HG02840 (cell line): Measurements from ENCODE around the gene HOXA10.

Source experiments
- ATAC-seq: cut with Tn5 transposase; IDR thresholded peaks from one replicate; pipeline ENCODE4 v1.9.1; 2021; ENCODE audit warnings: mild to moderate bottlenecking, moderate library complexity, moderate number of reproducible peaks; ENCODE audit not compliant: unreplicated experiment, low FRiP score

HOXA10 gene

DNA sequence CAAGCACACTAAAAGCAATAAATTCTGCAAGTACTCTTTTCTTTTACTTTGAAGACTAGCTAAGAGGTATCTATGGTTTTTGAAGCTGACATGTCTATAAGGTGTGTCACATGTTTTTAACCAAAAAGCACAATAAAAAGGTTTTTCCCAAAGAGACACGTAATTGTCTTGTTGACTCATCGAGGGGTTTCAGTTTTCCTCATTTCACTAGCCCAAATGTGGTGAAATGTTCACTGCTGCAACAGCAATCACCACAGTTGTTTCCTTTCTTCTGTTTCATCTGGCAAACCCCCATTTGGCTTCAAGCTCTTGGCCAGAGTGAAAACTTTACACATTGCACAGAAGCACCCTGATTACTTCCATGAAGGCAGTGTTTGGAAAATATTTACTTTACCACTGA lies 39.7 kb downstream of the HOXA10 start:
- ATAC-seq = no peak

- ATAC-seq = no peak
These were observed 40.5 kb downstream of the HOXA10 start for GRCh38 chr7:27133409-27134231.

DNA sequence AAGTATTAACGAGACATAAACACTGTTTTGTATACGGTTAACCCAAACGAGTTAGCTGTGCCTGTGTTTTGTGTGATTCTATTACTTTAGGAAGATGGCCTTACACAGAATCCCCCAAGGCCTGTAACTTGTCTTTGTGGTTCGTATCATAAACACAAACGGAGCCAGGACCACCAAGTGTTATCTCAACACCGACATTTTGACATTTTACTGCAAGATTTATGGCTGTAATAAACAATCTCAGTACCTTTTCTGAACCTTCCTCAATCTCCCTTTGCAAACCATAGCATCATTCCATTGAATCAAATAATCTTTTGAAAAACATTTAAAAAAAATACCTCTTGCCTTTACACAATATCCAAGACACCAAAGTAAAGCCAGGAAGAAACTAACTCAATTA lies 41.1 kb downstream of the HOXA10 start:
- no peak for ATAC-seq

GRCh38 chr7:27132214-27132613 lies 41.9 kb downstream of the HOXA10 start:
- ATAC-seq = no peak

DNA sequence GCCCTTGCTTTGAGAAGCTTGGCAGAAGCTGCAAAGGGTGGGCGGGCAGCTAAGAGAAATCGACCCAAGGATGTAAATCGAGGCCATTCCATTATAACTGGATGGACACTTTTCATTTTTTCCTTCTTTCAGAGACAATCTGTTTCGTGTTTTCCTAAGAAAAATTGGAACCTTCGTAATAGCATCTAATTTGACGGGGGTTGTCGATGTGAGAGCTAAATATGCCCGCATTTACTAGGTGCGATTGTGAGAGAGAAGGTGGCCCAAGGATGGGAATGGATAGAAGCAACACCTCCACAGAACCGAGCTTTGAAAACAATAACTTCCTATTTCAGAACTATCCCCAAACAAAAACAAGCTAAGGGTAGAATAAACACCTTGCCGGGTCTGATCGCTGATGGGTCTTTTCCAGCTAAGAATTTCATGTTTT lies 42.7 kb downstream of the HOXA10 start:
- no peak for ATAC-seq

DNA sequence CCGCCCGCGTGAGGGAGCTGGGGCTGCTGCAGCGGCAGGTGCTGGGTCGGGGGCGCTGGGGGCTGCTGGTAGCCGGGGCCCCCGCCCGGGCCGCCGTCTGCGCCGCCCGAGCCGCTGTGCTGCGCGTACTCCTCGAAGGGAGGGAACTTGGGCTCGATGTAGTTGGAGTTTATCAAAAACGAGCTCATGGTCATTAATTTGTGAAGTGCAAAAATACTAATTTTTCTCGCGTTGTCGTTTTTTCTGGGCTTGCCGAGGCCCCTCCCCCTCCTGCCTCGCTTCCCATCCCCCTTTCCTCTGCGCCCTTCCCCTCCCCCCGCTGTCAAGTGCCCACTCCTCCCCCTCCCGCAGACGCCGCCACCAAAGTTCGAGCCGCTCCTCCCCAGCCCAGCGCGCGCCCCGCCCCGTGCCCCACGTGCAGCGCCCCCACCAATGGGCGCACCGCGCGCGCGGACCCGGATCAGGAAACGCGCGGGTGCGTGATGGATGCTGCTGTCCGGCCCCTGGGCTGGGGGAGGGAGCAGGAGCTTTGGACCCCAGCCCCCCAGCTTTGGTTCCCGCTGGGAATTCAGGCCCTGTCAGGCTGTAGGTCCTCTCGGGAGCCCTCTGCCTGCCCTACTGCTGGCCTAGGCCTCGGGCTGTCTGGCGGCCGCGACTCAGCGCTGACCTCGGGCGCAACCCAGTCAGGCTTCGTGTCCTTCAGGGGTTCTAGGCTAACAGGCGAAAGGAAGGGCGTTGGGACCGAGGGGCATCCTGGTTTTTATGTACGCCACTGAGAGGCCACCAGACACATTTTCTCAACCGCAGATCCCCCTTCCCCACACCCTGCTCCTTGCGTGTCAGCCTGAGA lies 43.4 kb downstream of the HOXA10 start, which contains the start of gene HOXA4:
HOXA4 (minus strand) TSS at position 218 of the 850 bp plus-strand sequence; CDS start at position 194, 24 bp downstream.
- ATAC-seq = no peak

DNA sequence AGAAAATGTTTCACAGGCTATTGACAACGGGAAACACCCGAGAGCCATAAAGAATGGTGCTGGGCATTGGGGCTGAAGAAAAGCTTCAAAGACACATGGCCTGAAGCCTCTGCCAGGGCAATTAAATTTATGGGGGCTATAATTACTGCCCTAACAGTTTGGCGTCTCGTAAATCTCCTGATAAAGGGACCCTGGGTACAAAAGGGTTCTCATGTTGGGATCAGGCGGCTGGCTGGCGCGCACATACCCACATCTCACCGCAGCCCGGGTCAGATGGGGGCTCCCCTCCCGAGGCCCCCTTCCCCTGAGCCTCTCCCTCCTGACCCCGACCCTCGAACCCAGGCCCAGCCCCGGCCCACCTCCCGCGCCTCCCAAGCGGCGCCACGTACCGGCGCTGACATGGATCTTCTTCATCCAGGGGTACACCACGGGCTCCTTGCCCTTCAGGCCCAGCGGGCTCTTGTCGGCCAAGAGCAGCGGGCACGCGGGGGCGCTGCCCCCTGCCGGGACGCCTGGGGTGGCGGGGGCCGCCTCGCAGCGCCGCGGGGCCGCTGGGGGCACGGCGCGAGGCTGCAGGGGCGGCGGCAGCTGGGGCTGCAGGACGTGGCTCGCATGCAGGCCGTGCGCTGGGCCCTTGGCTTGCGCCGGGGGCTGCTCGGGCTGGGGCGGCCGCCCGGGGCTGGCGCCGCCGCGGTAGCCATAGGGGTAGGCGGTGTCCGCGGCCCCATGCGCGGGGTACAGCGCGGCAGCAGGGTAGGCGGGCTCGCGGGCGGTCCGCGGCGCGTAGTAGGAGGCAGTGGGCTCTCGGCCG lies 44.2 kb downstream of the HOXA10 start:
- ATAC-seq = no peak

GRCh38 chr7:27128776-27129728 lies 45.1 kb downstream of the HOXA10 start:
- no peak for ATAC-seq

DNA sequence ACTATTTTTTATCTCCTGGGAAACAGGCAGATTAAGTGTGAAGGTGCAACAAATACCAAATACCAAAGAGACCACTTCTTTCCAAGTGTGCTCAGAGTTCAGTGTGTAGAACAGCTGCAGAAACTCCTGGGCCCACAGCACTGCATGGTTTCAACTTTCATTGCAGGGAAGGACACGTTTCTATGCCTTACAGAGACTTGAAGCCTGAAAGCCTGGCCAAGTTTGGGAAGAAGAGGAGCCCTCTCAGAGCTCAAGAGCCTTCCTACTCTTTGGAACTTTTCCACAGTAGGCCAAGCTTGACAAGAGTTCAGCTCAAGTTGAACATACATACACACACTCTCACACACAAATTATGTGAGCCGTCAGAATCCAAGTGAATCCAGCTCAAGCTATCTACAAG lies 46.1 kb downstream of the HOXA10 start:
- ATAC-seq = no peak

GRCh38 chr7:27126596-27127327 lies 47.4 kb downstream of the HOXA10 start:
- ATAC-seq = no peak

GRCh38 chr7:27125986-27126394 lies 48.1 kb downstream of the HOXA10 start:
- ATAC-seq = no peak

DNA sequence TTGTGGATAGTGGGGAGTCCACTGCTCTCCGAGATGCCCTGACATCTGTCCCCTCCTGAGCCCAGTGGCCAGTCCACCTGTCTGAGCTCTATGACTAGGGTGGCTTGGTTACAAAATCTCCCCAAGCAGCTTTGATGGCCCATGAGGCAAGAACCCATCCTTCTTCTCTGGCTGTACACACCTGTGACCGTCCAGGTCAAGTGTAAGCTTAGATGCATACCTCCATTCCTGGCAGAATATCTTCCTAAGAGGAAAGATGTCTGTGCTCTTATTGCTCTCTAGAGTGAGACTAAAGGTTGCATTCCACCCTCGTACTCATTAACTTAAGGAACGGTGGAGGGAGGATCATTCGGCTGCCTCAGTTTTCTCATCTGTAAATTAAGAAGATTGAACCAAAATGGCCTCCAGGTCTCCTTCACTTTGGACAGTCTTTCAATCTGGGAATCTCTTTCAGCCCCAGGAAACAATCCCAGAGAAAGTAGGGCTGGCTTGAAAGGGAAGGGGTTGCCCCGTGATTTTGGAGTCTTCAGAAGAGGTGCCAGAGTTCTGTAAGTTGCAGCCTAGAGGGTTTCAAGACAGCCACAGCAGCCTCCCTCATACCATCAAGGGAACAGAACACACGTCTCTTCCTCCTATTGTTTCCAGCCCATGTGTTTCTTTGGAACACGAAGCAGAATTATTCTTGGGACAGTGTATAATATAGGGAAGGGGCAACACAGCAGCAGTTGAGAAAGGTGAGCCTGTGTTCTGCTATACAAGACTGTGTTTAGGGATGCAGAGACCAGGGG lies 49.0 kb downstream of the HOXA10 start:
- no peak for ATAC-seq

DNA sequence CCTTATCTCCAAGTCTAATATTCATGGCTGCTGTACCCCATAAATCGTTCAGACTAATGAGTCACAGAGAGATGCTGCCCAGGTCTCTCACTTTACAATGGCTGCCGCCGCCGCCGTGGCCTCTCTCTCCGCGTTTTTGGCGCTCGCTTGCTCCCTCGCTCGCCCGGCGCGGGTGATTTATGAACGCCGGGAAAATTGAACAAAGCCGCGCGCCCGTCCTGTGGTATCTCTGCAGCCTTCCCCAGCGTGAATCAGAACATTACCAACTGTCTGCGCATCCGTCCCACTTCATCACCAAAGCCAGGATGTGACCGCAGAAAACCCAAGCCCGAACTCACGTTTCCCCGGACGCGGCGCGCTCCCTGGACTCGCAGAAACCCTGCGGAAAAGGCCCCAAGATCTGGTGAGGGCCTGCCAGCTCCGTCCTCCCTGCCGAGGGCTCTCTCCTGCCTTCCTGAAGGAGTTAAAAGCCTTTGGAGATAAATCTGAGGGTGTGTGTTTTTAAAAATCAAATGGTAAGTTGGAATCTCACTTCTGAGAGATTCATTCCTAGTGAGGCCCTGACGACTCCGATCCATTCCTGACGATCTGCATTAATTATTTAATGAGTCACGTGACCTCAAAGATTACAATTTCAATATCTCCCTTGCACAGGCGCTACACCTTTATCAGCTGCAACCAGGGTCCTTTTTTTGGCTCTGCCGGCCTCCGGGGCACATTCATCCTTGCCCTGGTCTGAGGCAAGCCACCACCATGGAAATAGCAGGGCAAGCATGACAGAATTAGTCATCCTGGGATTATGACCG lies 49.8 kb downstream of the HOXA10 start:
- no peak for ATAC-seq

GRCh38 chr7:27123477-27124053 lies 50.6 kb downstream of the HOXA10 start:
- no peak for ATAC-seq

DNA sequence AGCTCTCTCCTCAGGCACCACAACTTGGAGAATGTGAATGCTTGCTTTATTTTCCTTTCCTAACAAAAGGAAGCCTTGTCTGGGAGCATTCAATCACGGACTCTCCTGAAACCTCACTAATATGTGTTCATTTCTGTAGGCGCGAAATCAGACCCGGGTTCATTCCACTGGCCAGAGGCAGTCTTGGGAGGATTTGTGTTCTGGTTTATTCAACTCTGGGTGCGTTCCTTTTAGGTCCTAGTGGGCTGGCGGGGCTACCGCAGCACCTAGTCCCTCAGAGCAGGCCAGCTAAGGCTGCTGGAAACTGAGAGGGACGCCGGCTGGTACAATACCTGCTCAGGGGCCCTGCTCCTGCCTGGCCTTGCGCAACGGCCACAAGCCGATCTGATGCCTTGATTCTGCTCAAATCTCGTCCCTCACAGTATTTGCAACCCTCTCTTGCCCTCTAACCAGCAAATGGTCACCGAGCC lies 51.1 kb downstream of the HOXA10 start:
- no peak for ATAC-seq

- ATAC-seq = no peak
These were observed 51.8 kb downstream of the HOXA10 start for GRCh38 chr7:27122077-27122910.
